ENCODE measurements around the gene DNLZ.

The DNLZ gene

GRCh38 chr9:136397643-136398042, 34.1 kb upstream of the DNLZ start:
- Histone ChIP-seq H3K36me3 (ENCODE audit: control insufficient read depth, low read length) (peaks cover 77% of the 10 kb centered on the region), H3K27ac (ENCODE audit: low read depth, low read length) (no peak overlapping the region), H3K4me1 (ENCODE audit: control insufficient read depth, low read length) (peaks cover 16% of the 10 kb centered on the region)

GRCh38 chr9:136396219-136396515, 32.6 kb upstream of the DNLZ start:
- Histone ChIP-seq H3K36me3 (ENCODE audit: control insufficient read depth, low read length) (peaks cover 78% of the 10 kb centered on the region), H3K4me1 (ENCODE audit: control insufficient read depth, low read length) (peaks cover 16% of the 10 kb centered on the region), H3K4me2 (ENCODE audit: low read length) (no peak overlapping the region), H3K27ac (ENCODE audit: low read depth, low read length) (no peak overlapping the region), H3K4me3 (ENCODE audit: low read length) (no peak overlapping the region), H3F3A (ENCODE audit: control insufficient read depth, insufficient read depth) (peaks cover 7% of the 10 kb centered on the region; the same call in 1 of the 2 replicates), H4K20me1 (ENCODE audit: control insufficient read depth, insufficient read depth, low read depth, low read length) (no peaks in the 10 kb centered on the region; the same call in 1 of the 2 replicates), H3K27me3 (ENCODE audit: control insufficient read depth, low read length) (no peaks in the 10 kb centered on the region), H3K9me2 (replicated peaks; ENCODE audit: control insufficient read depth, low read length) (no peaks in the 10 kb centered on the region), H3K9me3 (ENCODE audit: control insufficient read depth, insufficient read depth, low read length) (no peaks in the 10 kb centered on the region), H3K79me2 (ENCODE audit: control insufficient read depth, low read length) (peaks cover 34% of the 10 kb centered on the region)
- TF ChIP-seq EZH2phosphoT487 (IDR thresholded peaks at IDR 0.05; ENCODE audit: borderline replicate concordance, low read length) (no peak), CTCF (IDR thresholded peaks at IDR 0.05; ENCODE audit: low read depth, low read length, poor library complexity, severe bottlenecking) (no peak)

More at GRCh38 chr9:136397643-136398042, 34.1 kb upstream of the DNLZ start:
- H3K4me3 ChIP-seq (ENCODE audit: low read length) = no peak overlapping the region
- no peaks in the 10 kb centered on the region for H3K27me3 ChIP-seq (ENCODE audit: control insufficient read depth, low read length)
- peaks cover 34% of the 10 kb centered on the region for H3K79me2 ChIP-seq (ENCODE audit: control insufficient read depth, low read length)
- no peak overlapping the region for H3K4me2 ChIP-seq (ENCODE audit: low read length)
- H4K20me1 ChIP-seq (ENCODE audit: control insufficient read depth, insufficient read depth, low read depth, low read length) = no peaks in the 10 kb centered on the region; the same call in 1 of the 2 replicates
- no peak for TF ChIP-seq CTCF (IDR thresholded peaks at IDR 0.05; ENCODE audit: low read depth, low read length, poor library complexity, severe bottlenecking)
- TF ChIP-seq EZH2phosphoT487 (IDR thresholded peaks at IDR 0.05; ENCODE audit: borderline replicate concordance, low read length) = no peak
- no peaks in the 10 kb centered on the region for H3K9me2 ChIP-seq (replicated peaks; ENCODE audit: control insufficient read depth, low read length)
- H3K9me3 ChIP-seq (ENCODE audit: control insufficient read depth, insufficient read depth, low read length) = no peaks in the 10 kb centered on the region
- peaks cover 14% of the 10 kb centered on the region; the same call in 1 of the 2 replicates for H3F3A ChIP-seq (ENCODE audit: control insufficient read depth, insufficient read depth)

GRCh38 chr9:136395345-136396218, 32.0 kb upstream of the DNLZ start:
- Histone ChIP-seq H3K4me2 (ENCODE audit: low read length) (no peak overlapping the region), H3K27me3 (ENCODE audit: control insufficient read depth, low read length) (no peaks in the 10 kb centered on the region), H3K9me2 (replicated peaks; ENCODE audit: control insufficient read depth, low read length) (no peaks in the 10 kb centered on the region), H3K79me2 (ENCODE audit: control insufficient read depth, low read length) (peaks cover 34% of the 10 kb centered on the region), H3K27ac (ENCODE audit: low read depth, low read length) (no peak overlapping the region), H3K4me1 (ENCODE audit: control insufficient read depth, low read length) (peaks cover 14% of the 10 kb centered on the region), H3K36me3 (ENCODE audit: control insufficient read depth, low read length) (peaks cover 80% of the 10 kb centered on the region), H3K9me3 (ENCODE audit: control insufficient read depth, insufficient read depth, low read length) (no peaks in the 10 kb centered on the region), H3K4me3 (ENCODE audit: low read length) (no peak overlapping the region), H4K20me1 (ENCODE audit: control insufficient read depth, insufficient read depth, low read depth, low read length) (no peaks in the 10 kb centered on the region; the same call in 1 of the 2 replicates), H3F3A (ENCODE audit: control insufficient read depth, insufficient read depth) (0 out of 2 replicates have a peak, but pooled peaks cover 2% of the 10 kb centered on the region)
- TF ChIP-seq EZH2phosphoT487 (IDR thresholded peaks at IDR 0.05; ENCODE audit: borderline replicate concordance, low read length) (no peak), CTCF (IDR thresholded peaks at IDR 0.05; ENCODE audit: low read depth, low read length, poor library complexity, severe bottlenecking) (no peak)
